Liver (tissue), 9 donors: ENCODE measurements around the gene TCF12. TPM values are rescaled to one million over a fixed set of nuclear protein-coding genes. Genes with fewer than 3 reads are reported as not detected.

Source experiments
- DNase-seq: peaks from one replicate; pipeline ENCODE4 v3.0.0-alpha.2; 2017; ENCODE audit warnings: low spot score
- H3K27ac ChIP-seq, 2 donors: one replicate each; pipeline ENCODE4 v1.7.0; 2013; ENCODE audit warnings: inconsistent platforms in 2 of 2, low read length in 2 of 2, control low read depth in 1 of 2, low read depth in 1 of 2, mild to moderate bottlenecking in 1 of 2
- H3K27me3 ChIP-seq, 4 donors: one replicate each; pipeline versions ENCODE4 v1.6.1 to v1.7.0; 2013; ENCODE audit warnings: low read length in 3 of 4, inconsistent platforms in 1 of 4, mild to moderate bottlenecking in 1 of 4, moderate library complexity in 1 of 4; ENCODE audit not compliant: control insufficient read depth in 4 of 4, insufficient read depth in 4 of 4
- H3K36me3 ChIP-seq, 4 donors: one replicate each; pipeline versions ENCODE4 v1.6.1 to v1.7.0; 2013; ENCODE audit warnings: low read length in 3 of 4, mild to moderate bottlenecking in 3 of 4, low read depth in 1 of 4, moderate library complexity in 1 of 4; ENCODE audit not compliant: control insufficient read depth in 4 of 4, insufficient read depth in 3 of 4
- H3K4me1 ChIP-seq, 4 donors: one replicate each; pipeline versions ENCODE4 v1.6.1 to v1.7.0; 2013; ENCODE audit warnings: low read length in 3 of 4, mild to moderate bottlenecking in 3 of 4, moderate library complexity in 1 of 4; ENCODE audit not compliant: control insufficient read depth in 4 of 4, insufficient read depth in 4 of 4
- H3K4me3 ChIP-seq, 3 donors: one replicate each; pipeline versions ENCODE4 v1.6.1 to v1.7.0; 2013; ENCODE audit warnings: low read length in 3 of 3, control low read depth in 1 of 3, low read depth in 1 of 3, mild to moderate bottlenecking in 1 of 3
- H3K9ac ChIP-seq, 2 donors: one replicate each; pipeline ENCODE4 v1.7.0; 2013; ENCODE audit warnings: low read length in 2 of 2, mild to moderate bottlenecking in 2 of 2, moderate library complexity in 2 of 2, control low read depth in 1 of 2, low read depth in 1 of 2
- H3K9me3 ChIP-seq, 4 donors: one replicate each; pipeline versions ENCODE4 v1.6.1 to v1.7.0; 2013; ENCODE audit warnings: low read length in 3 of 4; ENCODE audit not compliant: control insufficient read depth in 4 of 4
- ATF3 ChIP-seq: IDR thresholded peaks from 2 replicates; pipeline ENCODE4 v1.6.1; 2016; ENCODE audit warnings: antibody characterized with exemption
- CTCF ChIP-seq: fragments of 150-350 bp; IDR thresholded peaks from 2 replicates; pipeline ENCODE4 v1.5.1; 2017; ENCODE audit warnings: improper control_type of control experiment, low read depth, low read length; ENCODE audit not compliant: missing input control
- EGR1 ChIP-seq, 2 donors: IDR thresholded peaks; 2 replicates each; pipeline ENCODE4 v1.6.1; 2016 to 2018; ENCODE audit warnings: antibody characterized with exemption in 2 of 2, low read depth in 2 of 2
- FOXA2 ChIP-seq: IDR thresholded peaks from 2 replicates; pipeline ENCODE4 v1.6.1; 2016; ENCODE audit warnings: antibody characterized with exemption
- GABPA ChIP-seq, 2 donors: IDR thresholded peaks in 1 of 2; conservative IDR thresholded peaks in 1 of 2; 2 replicates each; pipeline ENCODE4 v1.6.1; 2016; ENCODE audit warnings: antibody characterized with exemption in 2 of 2, mild to moderate bottlenecking in 1 of 2, moderate library complexity in 1 of 2
- HNF4A ChIP-seq, 2 donors: conservative IDR thresholded peaks; 2 replicates each; pipeline ENCODE4 v1.6.1; 2016; ENCODE audit warnings: antibody characterized with exemption in 2 of 2, mild to moderate bottlenecking in 2 of 2
- JUND ChIP-seq, 2 donors: IDR thresholded peaks; 2 replicates each; pipeline ENCODE4 v1.6.1; 2016; ENCODE audit warnings: antibody characterized with exemption in 2 of 2
- MAX ChIP-seq: IDR thresholded peaks from 2 replicates; pipeline ENCODE4 v1.6.1; 2016; ENCODE audit warnings: antibody characterized with exemption
- NR2F2 ChIP-seq: IDR thresholded peaks from 2 replicates; pipeline ENCODE4 v1.6.1; 2016; ENCODE audit warnings: antibody characterized with exemption
- RAD21 ChIP-seq, 2 donors: IDR thresholded peaks; 2 replicates each; pipeline ENCODE4 v1.6.1; 2016; ENCODE audit warnings: antibody characterized with exemption in 2 of 2, mild to moderate bottlenecking in 2 of 2
- RXRA ChIP-seq, 2 donors: IDR thresholded peaks; 2 replicates each; pipeline ENCODE4 v1.6.1; 2017 to 2018; ENCODE audit warnings: antibody characterized with exemption in 2 of 2, mild to moderate bottlenecking in 1 of 2
- SP1 ChIP-seq: IDR thresholded peaks from 2 replicates; pipeline ENCODE4 v1.6.1; 2018; ENCODE audit warnings: antibody characterized with exemption, mild to moderate bottlenecking
- TAF1 ChIP-seq: conservative IDR thresholded peaks from 2 replicates; pipeline ENCODE4 v1.6.1; 2016; ENCODE audit warnings: antibody characterized with exemption, mild to moderate bottlenecking
- YY1 ChIP-seq: IDR thresholded peaks from 2 replicates; pipeline ENCODE4 v1.6.1; 2016; ENCODE audit warnings: antibody characterized with exemption, mild to moderate bottlenecking
- WGBS: extraction: QIAGEN DNeasy Blood & Tissue Kit; methylation state at CpG from one replicate; pipeline ENCODE4 v1.1.7; 2013; 5-methylcytosine and 5-hydroxymethylcytosine counted together
- polyA plus RNA-seq, 2 donors: library from polyadenylated mRNA; stranded (reverse) in 1 of 2; unstranded in 1 of 2; fragments of 200-250 nt in 1 of 2; fragments of >200 nt in 1 of 2; fragmentation: Nextera tagmentation in 1 of 2; extraction: Ambion mirVana in 1 of 2; gene quantifications; one replicate each; pipeline versions ENCODE4 v1.2.1 to v1.2.3, GENCODE V29; 2013 to 2015
- total RNA-seq, 2 donors: library from RNA; depleted of rRNA; stranded (reverse); fragments of >200 nt; gene quantifications; one replicate each; pipeline ENCODE4 v1.2.3, GENCODE V29; 2014
- TF ChIP-seq, protein P1 (sequence below): IDR thresholded peaks from 2 replicates; pipeline ENCODE4 v1.6.1; 2016; ENCODE audit warnings: antibody characterized with exemption
- TF ChIP-seq, protein P2 (sequence below): IDR thresholded peaks from 2 replicates; pipeline ENCODE4 v1.6.1; 2016; ENCODE audit warnings: antibody characterized with exemption, mild to moderate bottlenecking
- donor health status: healthy.
- donor health status: healthy.
- donor health status: healthy.
- donor health status: healthy.
- donor health status: healthy.

Gene TCF12
- total and polyA plus RNA-seq, 4 donors: 8.7 to 38.3 (median 22.3) TPM

DNA sequence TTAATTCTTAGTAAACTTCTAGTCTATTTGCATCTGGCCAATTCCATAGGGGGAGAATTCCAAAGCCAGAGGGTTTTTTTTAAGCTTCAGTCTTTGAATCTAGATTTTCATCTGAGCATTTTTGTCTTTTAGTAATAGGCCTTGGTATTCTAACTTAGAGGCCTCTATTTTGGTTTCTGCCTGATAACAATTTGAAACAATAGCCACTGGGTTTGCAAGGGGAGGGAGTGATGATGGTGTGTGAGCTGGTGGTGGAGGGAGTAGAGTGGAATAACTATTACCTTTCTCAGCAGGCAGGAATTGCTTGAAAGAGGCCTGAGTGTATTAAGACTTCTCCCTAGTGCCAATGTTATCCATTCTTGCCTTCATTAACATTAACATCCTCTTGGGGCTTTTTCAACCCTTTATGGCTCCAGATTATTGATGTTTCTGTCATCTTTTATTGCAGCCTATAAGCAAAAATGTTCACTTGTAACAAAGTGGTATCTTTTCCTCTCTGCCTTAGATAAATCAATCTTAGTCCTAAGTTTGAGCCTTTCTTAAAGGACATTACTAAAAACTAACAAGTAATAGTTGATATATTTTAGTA lies 26.5 kb upstream of the TCF12 start:
- no peak overlapping the region for H3K9ac ChIP-seq
- no peak for DNase-seq
- no peaks in the 10 kb centered on the region for H3K27me3 ChIP-seq
- TF ChIP-seq RAD21 (IDR thresholded peaks at IDR 0.05): no peak
- peaks cover 2 to 14% (median 8%) of the 10 kb centered on the region in 4 donors for H3K4me1 ChIP-seq
- H3K4me3 ChIP-seq: no peak overlapping the region
- no peaks in the 10 kb centered on the region for H3K9me3 ChIP-seq
- H3K36me3 ChIP-seq: peaks cover 0 to 1% (median 0%) of the 10 kb centered on the region in 4 donors
- H3K27ac ChIP-seq: no peak overlapping the region

- 96% methylated on average over 2 of the region's 2 CpGs for WGBS
- Histone ChIP-seq H3K9me3 (no peaks in the 10 kb centered on the region), H3K4me1 (peaks cover 2 to 10% (median 6%) of the 10 kb centered on the region in 4 donors), H3K4me3 (no peak overlapping the region), H3K9ac (no peak overlapping the region), H3K36me3 (peaks cover 0 to 1% (median 0%) of the 10 kb centered on the region in 4 donors), H3K27me3 (no peaks in the 10 kb centered on the region), H3K27ac (no peak overlapping the region)
- DNase-seq: no peak
- TF ChIP-seq FOXA2: no peak
- TF ChIP-seq HNF4A (conservative IDR thresholded peaks at IDR 0.05): no peak
- TF ChIP-seq, protein P1, sequence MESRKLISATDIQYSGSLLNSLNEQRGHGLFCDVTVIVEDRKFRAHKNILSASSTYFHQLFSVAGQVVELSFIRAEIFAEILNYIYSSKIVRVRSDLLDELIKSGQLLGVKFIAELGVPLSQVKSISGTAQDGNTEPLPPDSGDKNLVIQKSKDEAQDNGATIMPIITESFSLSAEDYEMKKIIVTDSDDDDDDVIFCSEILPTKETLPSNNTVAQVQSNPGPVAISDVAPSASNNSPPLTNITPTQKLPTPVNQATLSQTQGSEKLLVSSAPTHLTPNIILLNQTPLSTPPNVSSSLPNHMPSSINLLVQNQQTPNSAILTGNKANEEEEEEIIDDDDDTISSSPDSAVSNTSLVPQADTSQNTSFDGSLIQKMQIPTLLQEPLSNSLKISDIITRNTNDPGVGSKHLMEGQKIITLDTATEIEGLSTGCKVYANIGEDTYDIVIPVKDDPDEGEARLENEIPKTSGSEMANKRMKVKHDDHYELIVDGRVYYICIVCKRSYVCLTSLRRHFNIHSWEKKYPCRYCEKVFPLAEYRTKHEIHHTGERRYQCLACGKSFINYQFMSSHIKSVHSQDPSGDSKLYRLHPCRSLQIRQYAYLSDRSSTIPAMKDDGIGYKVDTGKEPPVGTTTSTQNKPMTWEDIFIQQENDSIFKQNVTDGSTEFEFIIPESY: no peak
- TF ChIP-seq RXRA (IDR thresholded peaks at IDR 0.05): no peak
- TF ChIP-seq SP1: no peak
- TF ChIP-seq JUND (IDR thresholded peaks at IDR 0.05): no peak
- no peak for TF ChIP-seq TAF1
- no peak for TF ChIP-seq MAX
- no peak for TF ChIP-seq EGR1 (IDR thresholded peaks at IDR 0.05; ENCODE audit: low read depth in 2 of 2)
- TF ChIP-seq CTCF: no peak
- no peak for TF ChIP-seq YY1
- TF ChIP-seq RAD21 (IDR thresholded peaks at IDR 0.05): no peak
- no peak for TF ChIP-seq GABPA (IDR thresholded peaks at IDR 0.05 in 1 of 2, conservative IDR thresholded peaks at IDR 0.05 in 1 of 2)
Measured at GRCh38 chr15:56892659-56893363, 25.6 kb upstream of the TCF12 start.

DNA sequence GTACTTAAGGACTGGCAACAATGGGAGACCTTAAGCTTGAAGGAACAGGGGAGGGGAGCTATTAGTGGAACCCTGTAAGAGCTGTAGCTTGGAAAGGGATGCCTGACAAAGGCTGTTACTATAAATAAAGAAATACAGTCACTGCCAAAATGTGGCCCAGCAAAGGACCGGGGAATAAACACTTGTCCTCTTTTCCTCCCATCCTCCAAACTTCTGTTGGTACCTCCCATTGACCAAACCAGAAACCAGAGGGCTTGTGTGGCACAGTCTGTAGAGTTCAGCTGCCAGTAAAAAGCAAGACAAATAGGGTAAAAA lies 25.1 kb upstream of the TCF12 start:
- no peaks in the 10 kb centered on the region for H3K27me3 ChIP-seq
- no peak overlapping the region for H3K27ac ChIP-seq
- no peak overlapping the region for H3K9ac ChIP-seq
- 90% methylated on average over 1 of the region's 1 CpG for WGBS
- peaks cover 0 to 5% (median 2%) of the 10 kb centered on the region in 4 donors for H3K4me1 ChIP-seq
- TF ChIP-seq NR2F2: no peak
- no peak for TF ChIP-seq ATF3
- no peak for TF ChIP-seq RAD21 (IDR thresholded peaks at IDR 0.05)
- no peak for TF ChIP-seq RXRA (IDR thresholded peaks at IDR 0.05)
- no peak for TF ChIP-seq SP1
- TF ChIP-seq EGR1 (IDR thresholded peaks at IDR 0.05; ENCODE audit: low read depth in 2 of 2): no peak
- TF ChIP-seq JUND (IDR thresholded peaks at IDR 0.05): no peak
- TF ChIP-seq, protein P2, sequence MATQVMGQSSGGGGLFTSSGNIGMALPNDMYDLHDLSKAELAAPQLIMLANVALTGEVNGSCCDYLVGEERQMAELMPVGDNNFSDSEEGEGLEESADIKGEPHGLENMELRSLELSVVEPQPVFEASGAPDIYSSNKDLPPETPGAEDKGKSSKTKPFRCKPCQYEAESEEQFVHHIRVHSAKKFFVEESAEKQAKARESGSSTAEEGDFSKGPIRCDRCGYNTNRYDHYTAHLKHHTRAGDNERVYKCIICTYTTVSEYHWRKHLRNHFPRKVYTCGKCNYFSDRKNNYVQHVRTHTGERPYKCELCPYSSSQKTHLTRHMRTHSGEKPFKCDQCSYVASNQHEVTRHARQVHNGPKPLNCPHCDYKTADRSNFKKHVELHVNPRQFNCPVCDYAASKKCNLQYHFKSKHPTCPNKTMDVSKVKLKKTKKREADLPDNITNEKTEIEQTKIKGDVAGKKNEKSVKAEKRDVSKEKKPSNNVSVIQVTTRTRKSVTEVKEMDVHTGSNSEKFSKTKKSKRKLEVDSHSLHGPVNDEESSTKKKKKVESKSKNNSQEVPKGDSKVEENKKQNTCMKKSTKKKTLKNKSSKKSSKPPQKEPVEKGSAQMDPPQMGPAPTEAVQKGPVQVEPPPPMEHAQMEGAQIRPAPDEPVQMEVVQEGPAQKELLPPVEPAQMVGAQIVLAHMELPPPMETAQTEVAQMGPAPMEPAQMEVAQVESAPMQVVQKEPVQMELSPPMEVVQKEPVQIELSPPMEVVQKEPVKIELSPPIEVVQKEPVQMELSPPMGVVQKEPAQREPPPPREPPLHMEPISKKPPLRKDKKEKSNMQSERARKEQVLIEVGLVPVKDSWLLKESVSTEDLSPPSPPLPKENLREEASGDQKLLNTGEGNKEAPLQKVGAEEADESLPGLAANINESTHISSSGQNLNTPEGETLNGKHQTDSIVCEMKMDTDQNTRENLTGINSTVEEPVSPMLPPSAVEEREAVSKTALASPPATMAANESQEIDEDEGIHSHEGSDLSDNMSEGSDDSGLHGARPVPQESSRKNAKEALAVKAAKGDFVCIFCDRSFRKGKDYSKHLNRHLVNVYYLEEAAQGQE: no peak
- DNase-seq: no peak
- no peaks in the 10 kb centered on the region for H3K9me3 ChIP-seq
- peaks cover 0 to 1% (median 0%) of the 10 kb centered on the region in 4 donors for H3K36me3 ChIP-seq
- no peak overlapping the region for H3K4me3 ChIP-seq
